Rectal smooth muscle tissue (tissue), 1 donor: Measurements from ENCODE around the gene SPDYE16.
A peak's percentile ranks its signal among the peaks of the same experiment; 100 is the strongest.
"Not testable (repeated sequence)": the region's sequence is repeated elsewhere in the genome, so short reads cannot be mapped to it uniquely, and the experiment has no call there.

Experiments used
- H3K27ac ChIP-seq: one replicate; pipeline ENCODE4 v1.7.0; 2013; ENCODE audit warnings: low read depth, low read length, inconsistent platforms
- H3K27me3 ChIP-seq: one replicate; pipeline ENCODE4 v1.7.0; 2013; ENCODE audit warnings: low read length; ENCODE audit not compliant: control insufficient read depth, insufficient read depth
- H3K36me3 ChIP-seq: one replicate; pipeline ENCODE4 v1.7.0; 2013; ENCODE audit warnings: low read length; ENCODE audit not compliant: control insufficient read depth, insufficient read depth
- H3K4me1 ChIP-seq: one replicate; pipeline ENCODE4 v1.7.0; 2013; ENCODE audit warnings: low read length; ENCODE audit not compliant: control insufficient read depth, insufficient read depth
- H3K4me3 ChIP-seq: one replicate; pipeline ENCODE4 v1.7.0; 2013; ENCODE audit warnings: low read length
- H3K9ac ChIP-seq: one replicate; pipeline ENCODE4 v1.7.0; 2013; ENCODE audit warnings: low read length

The SPDYE16 gene, protein sequence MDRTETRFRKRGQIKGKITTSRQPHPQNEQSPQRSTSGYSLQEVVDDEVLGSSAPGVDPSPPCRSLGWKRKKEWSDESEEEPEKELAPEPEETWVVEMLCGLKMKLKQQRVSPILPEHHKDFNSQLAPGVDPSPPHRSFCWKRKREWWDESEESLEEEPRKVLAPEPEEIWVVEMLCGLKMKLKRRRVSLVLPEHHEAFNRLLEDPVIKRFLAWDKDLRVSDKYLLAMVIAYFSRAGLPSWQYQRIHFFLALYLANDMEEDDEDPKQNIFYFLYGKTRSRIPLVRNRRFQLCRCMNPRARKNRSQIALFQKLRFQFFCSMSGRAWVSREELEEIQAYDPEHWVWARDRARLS

DNA sequence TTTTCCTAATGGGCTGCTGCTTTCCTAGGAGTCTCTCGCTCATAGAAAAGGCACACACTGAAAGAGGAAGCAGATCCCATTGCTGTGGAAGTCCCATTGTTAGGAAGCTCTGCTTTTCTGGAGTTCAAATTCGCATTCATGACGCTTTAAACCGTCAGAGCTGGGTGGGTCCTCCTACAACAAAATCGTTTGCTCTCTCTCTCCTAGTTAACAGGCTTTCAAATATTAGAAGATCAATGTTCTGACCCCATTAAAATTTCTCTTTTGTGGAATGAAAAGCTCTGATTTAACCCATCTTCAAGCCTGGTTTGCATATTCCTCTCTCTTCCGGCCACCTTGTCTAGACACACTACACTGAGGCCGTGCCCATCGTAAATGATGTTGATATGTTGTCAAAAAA is at the start of gene SPDYE16:
Gene SPDYE16 (minus strand): TSS at position 101 of the 400 bp plus-strand sequence. CDS start 1,838 bp downstream, outside the sequence.
- H3K36me3 ChIP-seq, H3K4me3 ChIP-seq, H3K27ac ChIP-seq, H3K27me3 ChIP-seq, H3K4me1 ChIP-seq, H3K9ac ChIP-seq: not testable (repeated sequence)

DNA sequence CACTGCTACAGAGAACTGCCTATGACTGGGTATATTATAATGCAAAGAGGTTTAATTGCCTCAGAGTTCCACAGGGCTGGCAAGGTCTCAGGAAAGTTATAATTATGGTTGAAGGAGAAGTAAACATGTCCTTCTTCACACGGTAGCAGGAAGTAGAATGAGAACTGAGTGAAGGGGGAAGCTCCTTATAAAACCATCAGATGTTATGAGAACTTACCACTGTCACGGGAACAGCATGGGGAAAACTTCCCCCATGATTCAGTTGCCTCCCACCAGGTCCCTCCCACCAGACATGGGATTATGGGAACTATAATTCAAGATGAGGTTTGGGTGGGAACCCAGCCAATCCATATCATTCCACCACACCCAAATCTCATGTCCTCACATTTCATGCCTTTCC is 49.6 kb upstream of the SPDYE16 start:
- not testable (repeated sequence) for H3K4me3 ChIP-seq, H3K36me3 ChIP-seq, H3K27me3 ChIP-seq, H3K9ac ChIP-seq, H3K4me1 ChIP-seq, H3K27ac ChIP-seq

DNA sequence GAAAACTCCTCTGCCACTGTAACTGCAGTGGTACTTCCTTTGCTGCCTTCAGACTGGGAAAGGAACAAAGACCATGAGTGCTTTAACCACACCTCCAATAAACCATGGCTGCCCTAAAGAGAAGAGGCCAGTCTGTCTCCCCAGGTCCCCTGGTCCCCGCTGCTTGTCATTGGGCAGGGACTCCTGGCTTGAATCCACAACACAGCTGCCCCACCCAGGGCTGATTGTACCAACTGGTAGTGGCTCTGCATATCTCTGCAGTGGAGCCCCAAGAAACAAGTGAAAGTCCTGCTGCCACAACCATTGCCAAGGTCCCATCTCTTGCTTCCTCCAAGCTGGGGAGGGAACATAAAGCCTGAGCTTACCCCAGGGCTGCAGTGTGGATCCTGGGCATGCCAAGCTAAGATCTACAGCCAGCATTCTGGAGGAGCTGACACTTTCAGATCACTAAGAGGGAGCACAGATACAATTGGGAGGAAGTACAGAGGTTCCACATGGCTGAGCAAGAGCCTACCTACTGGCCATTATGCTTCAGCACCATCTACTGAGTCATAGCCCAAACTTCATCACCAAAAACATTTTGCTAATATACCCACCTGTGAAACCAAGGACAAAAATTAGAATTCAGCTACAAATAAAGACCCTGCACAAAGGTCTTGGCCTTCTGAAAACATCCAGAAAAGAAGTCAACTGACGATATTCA is 48.7 kb upstream of the SPDYE16 start:
- not testable (repeated sequence) for H3K36me3 ChIP-seq, H3K27ac ChIP-seq, H3K27me3 ChIP-seq, H3K4me3 ChIP-seq, H3K4me1 ChIP-seq, H3K9ac ChIP-seq

DNA sequence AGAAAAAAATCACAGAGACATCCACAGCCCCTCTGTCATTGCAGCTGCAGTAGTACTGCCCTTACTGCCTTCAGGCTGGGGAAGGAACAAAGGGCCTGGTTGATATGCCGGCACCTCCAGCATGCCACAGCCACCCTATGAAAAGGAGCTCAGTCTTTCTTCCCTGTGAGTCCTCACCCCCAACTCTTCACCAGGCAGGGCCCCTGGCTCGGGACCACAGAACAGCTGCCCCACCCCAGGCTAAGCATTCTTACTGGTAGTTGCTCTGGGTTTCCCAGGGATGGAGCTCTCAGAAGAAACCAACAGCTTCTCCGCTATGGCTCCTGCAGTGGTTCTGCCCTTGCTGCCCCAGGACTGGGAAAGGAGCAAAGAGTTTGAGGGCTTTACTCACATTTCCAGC is 47.9 kb upstream of the SPDYE16 start:
- H3K9ac ChIP-seq, H3K36me3 ChIP-seq, H3K4me3 ChIP-seq, H3K4me1 ChIP-seq, H3K27ac ChIP-seq, H3K27me3 ChIP-seq: not testable (repeated sequence)

DNA sequence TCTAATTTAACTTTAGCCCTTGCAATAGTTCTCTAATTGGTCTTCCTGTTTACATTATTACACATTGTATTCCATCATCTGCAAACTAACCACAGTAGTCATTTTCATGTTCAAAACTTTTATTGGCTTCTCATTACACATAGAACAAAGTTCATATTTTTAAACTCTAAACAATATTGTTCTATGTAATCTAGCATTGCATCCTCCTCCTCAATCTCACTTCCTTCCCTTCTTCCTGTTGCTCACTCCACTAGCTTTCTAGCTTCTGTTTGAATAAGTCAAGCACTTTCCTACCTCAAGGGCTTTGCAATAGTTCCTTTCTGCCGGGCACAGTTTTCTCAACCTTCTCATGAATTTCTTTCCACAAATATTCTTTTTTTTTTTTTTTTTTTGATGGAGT is 45.5 kb upstream of the SPDYE16 start:
- not testable (repeated sequence) for H3K4me1 ChIP-seq, H3K27me3 ChIP-seq, H3K27ac ChIP-seq, H3K9ac ChIP-seq, H3K36me3 ChIP-seq, H3K4me3 ChIP-seq

DNA sequence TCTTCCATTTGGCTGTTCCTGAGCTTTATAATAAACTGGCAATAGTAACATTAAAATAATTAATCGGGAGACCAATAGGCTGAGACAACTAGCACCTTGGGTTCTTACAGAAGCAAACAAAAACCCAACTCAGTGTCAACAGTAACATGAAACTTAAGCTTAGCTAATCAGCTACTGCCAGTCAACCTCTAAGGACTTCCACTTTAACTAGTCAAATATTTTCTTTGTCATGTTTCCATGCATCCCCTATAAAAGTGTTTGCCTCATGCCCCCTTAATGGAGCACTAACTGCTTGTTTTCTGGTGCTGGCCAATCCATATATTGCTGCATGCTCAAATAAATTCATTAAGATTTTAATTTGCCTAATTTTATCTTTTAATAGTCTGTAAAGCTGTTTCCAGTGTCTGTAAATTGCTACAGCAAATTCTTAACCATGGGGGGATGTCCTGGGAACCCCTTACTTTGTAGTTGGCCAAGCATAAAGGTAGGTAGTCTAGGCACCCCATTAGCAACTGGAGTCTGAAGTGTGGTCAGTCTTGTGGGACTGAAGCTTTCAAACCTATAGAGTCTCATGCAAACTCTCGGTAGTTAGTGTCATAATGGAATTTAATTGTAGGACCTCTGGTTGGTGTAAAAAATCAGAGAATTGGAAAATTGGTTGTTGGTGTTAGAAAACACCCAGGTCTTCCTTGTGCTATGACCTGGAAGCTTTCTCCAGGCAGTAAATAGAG is 43.7 kb upstream of the SPDYE16 start:
- H3K27me3 ChIP-seq, H3K27ac ChIP-seq, H3K4me1 ChIP-seq, H3K4me3 ChIP-seq, H3K36me3 ChIP-seq, H3K9ac ChIP-seq: not testable (repeated sequence)

DNA sequence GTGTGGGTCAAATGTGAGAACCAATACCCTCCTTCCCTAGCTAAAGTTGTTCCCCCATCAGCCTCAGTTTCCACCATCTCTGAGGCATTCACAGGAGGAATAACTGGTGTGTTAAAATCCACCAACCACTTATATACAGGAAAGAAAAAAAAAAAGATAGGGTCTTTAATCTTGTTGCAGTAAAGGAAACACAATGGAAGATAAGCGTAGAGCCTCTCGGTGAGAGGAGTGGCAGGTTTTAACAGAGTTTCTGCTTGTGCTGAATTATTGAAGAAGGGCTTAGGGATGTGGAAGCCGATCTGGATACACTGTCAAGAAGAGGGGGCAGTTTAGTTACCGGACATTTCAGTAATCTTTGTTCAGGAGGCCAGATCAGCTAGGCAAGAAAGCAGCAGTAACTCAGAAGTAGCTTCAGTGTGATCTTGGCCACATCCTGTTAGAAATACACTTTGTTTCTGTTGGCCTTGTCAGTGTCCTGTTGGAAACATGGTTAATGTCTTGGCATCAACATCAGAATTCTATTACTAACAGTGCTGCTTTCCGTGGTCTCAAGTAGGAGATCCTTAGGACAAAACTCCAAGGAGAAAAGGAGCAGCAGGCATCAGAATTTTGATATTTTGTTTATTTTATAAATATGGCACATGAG is 40.7 kb upstream of the SPDYE16 start:
- not testable (repeated sequence) for H3K36me3 ChIP-seq, H3K9ac ChIP-seq, H3K4me3 ChIP-seq, H3K4me1 ChIP-seq, H3K27ac ChIP-seq, H3K27me3 ChIP-seq

DNA sequence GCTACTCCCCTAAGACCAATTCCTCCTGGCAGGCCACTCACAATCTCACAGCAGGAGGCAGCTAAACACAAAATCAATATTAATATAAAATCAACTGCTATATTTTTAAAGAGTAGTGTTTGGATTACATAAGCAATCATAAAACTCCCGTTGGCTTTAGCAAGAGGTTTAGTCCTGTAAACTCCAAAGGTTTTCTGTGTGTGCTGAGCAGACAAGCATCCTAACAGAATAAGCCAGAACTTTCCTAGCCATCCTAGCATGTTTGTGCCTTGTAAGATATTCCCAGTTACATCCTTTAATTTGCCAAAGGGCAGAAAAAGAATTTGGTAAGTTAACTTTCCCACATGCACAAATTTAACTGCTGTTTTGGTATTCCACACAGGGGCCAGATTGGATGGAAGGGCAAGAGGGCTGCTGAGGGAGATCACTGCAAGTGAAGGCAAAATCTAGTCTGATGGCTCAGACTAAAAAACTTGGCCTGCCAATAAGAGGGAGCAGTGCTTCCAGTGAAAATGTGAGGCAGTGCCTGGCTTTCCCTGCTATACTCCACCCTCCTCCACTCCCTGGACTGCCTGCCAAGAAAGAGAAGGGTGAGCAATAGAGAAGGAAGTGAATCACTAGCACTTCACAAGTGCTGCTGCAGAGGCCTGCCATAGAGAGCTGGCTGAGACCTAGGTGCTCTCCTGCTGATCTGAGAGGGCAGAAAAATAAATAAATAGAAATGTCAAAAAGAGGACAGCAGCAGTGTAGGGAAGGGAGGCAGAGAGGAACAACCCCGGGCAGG is 39.9 kb upstream of the SPDYE16 start:
- H3K27me3 ChIP-seq = not testable (repeated sequence)
- H3K27ac ChIP-seq = peak overlapping the region; percentile 45

DNA sequence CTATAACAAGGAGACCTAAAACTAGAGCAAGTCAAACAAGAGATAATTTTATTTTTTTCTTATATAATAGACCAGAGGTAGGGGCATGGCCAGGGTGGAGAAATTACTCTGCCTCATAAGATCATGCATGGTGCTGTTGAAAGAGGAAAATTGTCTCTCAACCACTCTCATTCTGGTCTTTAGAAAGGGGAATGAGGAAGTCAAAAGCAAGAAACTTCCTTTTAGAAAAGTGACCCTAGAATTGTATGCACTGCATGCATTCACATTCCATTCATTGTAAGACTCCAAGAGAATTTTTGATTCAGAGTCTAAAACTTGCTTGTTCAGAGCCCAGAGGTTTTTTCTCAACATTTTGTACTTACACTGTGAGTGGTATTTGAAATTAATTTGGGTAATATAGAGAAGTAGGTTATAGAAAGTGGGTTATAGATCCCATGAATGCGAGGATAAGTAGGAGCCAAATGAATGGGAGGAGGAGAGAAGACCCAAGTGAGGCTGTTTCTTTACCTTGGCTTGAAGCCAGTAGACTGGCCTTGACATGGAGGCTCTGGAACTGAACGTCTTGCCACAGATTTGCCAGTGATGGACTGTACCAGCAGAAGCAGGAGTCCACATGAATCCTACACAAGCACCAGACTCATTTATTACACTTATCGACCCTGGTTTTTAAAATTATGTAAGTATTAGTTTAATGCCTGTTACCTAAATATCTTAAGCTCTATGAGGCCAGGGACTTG is 33.0 kb upstream of the SPDYE16 start:
- not testable (repeated sequence) for H3K27me3 ChIP-seq, H3K36me3 ChIP-seq, H3K27ac ChIP-seq, H3K4me3 ChIP-seq, H3K4me1 ChIP-seq, H3K9ac ChIP-seq

More for the DNA sequence above, 39.9 kb upstream of the SPDYE16 start:
- H3K4me3 ChIP-seq, H3K36me3 ChIP-seq, H3K4me1 ChIP-seq, H3K9ac ChIP-seq: not testable (repeated sequence)

DNA sequence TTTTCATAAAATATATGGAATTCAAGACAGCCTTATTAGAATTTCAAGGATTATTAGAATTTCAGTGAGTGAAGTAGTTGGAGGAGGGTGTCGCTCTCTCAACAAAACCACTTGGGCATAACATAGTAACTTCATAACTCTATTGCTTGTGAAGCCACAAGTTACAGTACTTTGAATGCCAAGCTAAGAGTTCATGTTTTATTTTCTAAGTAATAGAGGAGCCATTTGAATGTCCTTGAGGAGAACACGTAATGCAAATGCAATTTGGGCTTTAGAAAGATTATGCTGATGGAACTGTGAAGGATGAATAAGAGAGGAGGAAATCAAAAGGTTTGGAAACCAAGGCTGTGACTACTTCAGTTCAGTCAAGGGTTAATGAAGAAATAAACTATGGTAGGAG is 32.3 kb upstream of the SPDYE16 start:
- H3K27ac ChIP-seq, H3K27me3 ChIP-seq, H3K9ac ChIP-seq, H3K4me3 ChIP-seq, H3K36me3 ChIP-seq, H3K4me1 ChIP-seq: not testable (repeated sequence)

DNA sequence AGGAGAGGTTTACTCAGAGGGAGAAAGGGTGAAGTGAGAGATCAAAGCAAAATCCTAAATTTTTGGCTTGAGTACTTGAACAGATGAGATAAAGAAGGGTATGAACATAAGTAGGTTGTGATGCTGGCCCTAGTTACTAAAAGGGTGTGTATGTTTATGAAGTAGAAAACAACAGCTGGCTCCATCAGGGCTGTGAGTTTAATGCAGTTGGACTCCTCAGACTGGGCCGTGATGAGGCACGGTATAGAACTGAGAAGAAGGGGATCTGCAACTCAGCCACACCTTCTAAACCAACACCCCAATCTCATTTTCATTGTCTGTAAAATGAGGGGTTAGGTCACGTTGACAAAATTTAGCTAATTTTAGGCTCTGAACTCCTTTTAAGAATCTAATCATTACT is 29.2 kb upstream of the SPDYE16 start:
- H3K27ac ChIP-seq, H3K9ac ChIP-seq, H3K4me1 ChIP-seq, H3K27me3 ChIP-seq, H3K4me3 ChIP-seq, H3K36me3 ChIP-seq: not testable (repeated sequence)
